HEK293 (cell line): ENCODE measurements around the gene ALDOC.

Experiments used
- CTCF ChIA-PET: fragments of 350-600 bp; formaldehyde crosslinking; extraction: SDS; loops from one replicate; lab custom pipeline; 2021; ENCODE audit warnings: antibody characterized with exemption; lab: Yijun Ruan, JAX
- POLR2A ChIA-PET: fragments of 300-600 bp; formaldehyde crosslinking; extraction: SDS; loops from one replicate; lab custom pipeline; 2020; ENCODE audit warnings: antibody characterized with exemption, inconsistent platforms; lab: Yijun Ruan, JAX
- H3K27ac ChIP-seq: fragments of 200-500 bp; sonication (Bioruptor generic); 2 replicates; pipeline ENCODE4 v1.5.1; 2014; ENCODE audit warnings: low read depth, low read length, control low read depth, inconsistent platforms; ENCODE audit errors: extremely low read depth
- H3K36me3 ChIP-seq, 2 experiments: fragments of 200-500 bp in 1 of 2; sonication (Bioruptor generic) in 1 of 2; 1 replicate in 1 of 2; 2 replicates in 1 of 2; pipeline ENCODE4 v1.5.1; 2014 to 2017; ENCODE audit warnings: inconsistent platforms in 2 of 2, low read length in 2 of 2; ENCODE audit not compliant: control insufficient read depth in 2 of 2, insufficient read depth in 1 of 2
- H3K4me1 ChIP-seq: fragments of 200-500 bp; sonication (Bioruptor generic); 2 replicates; pipeline ENCODE4 v1.5.1; 2014; ENCODE audit warnings: mild to moderate bottlenecking, low read length, inconsistent platforms; ENCODE audit not compliant: control insufficient read depth, insufficient read depth
- H3K4me3 ChIP-seq: 2 replicates; pipeline ENCODE4 v1.5.1; 2011; ENCODE audit warnings: low read depth, mild to moderate bottlenecking, control low read depth, low read length, moderate library complexity
- H3K9me3 ChIP-seq: fragments of 200-500 bp; sonication (Bioruptor generic); 2 replicates; pipeline ENCODE4 v1.5.1; 2014; ENCODE audit warnings: low read depth, low read length, inconsistent platforms; ENCODE audit not compliant: control insufficient read depth, insufficient read depth
- GLI4 ChIP-seq: fragments of 450-650 bp; formaldehyde crosslinking; IDR thresholded peaks from 2 replicates; pipeline ENCODE4 v1.5.1; 2016; ENCODE audit warnings: missing biosample characterization, missing genetic modification characterization
- GLIS1 ChIP-seq: fragments of 450-650 bp; formaldehyde crosslinking; IDR thresholded peaks from 2 replicates; pipeline ENCODE4 v1.5.1; 2016; ENCODE audit warnings: missing biosample characterization, missing genetic modification characterization
- HIC1 ChIP-seq: fragments of 450-650 bp; formaldehyde crosslinking; IDR thresholded peaks from 2 replicates; pipeline ENCODE4 v1.5.1; 2016; ENCODE audit warnings: missing biosample characterization, missing genetic modification characterization
- HOXD13 ChIP-seq: sonication (generic); formaldehyde crosslinking; IDR thresholded peaks from 2 replicates; pipeline ENCODE4 v1.8.0; 2022; ENCODE audit warnings: missing genetic modification reagents, borderline replicate concordance
- PATZ1 ChIP-seq: fragments of 450-650 bp; formaldehyde crosslinking; IDR thresholded peaks from 2 replicates; pipeline ENCODE4 v1.5.1; 2016; ENCODE audit warnings: missing biosample characterization, missing genetic modification characterization
- PRDM4 ChIP-seq: fragments of 450-650 bp; formaldehyde crosslinking; IDR thresholded peaks from 2 replicates; pipeline ENCODE4 v1.5.1; 2017; ENCODE audit warnings: missing biosample characterization, missing genetic modification characterization
- REPIN1 ChIP-seq: fragments of 450-650 bp; formaldehyde crosslinking; IDR thresholded peaks from 2 replicates; pipeline ENCODE4 v1.5.1; 2017; ENCODE audit warnings: missing biosample characterization, missing genetic modification characterization, low read depth
- WT1 ChIP-seq: fragments of 450-650 bp; formaldehyde crosslinking; IDR thresholded peaks from 2 replicates; pipeline ENCODE4 v1.5.1; 2016; ENCODE audit warnings: missing biosample characterization, missing genetic modification characterization
- ZFP41 ChIP-seq: fragments of 450-650 bp; formaldehyde crosslinking; IDR thresholded peaks from 2 replicates; pipeline ENCODE4 v1.5.1; 2016; ENCODE audit warnings: missing biosample characterization, missing genetic modification characterization, borderline replicate concordance
- ZNF175 ChIP-seq: fragments of 450-650 bp; formaldehyde crosslinking; IDR thresholded peaks from 2 replicates; pipeline ENCODE4 v1.5.1; 2016; ENCODE audit warnings: missing biosample characterization, missing genetic modification characterization
- ZNF24 ChIP-seq: fragments of 450-650 bp; formaldehyde crosslinking; IDR thresholded peaks from 2 replicates; pipeline ENCODE4 v1.5.1; 2016; ENCODE audit warnings: missing biosample characterization, missing genetic modification characterization
- ZNF248 ChIP-seq: fragments of 450-650 bp; formaldehyde crosslinking; IDR thresholded peaks from 2 replicates; pipeline ENCODE4 v1.5.1; 2017; ENCODE audit warnings: missing biosample characterization, missing genetic modification characterization
- ZNF302 ChIP-seq: fragments of 450-650 bp; formaldehyde crosslinking; IDR thresholded peaks from 2 replicates; pipeline ENCODE4 v1.5.1; 2016; ENCODE audit warnings: missing biosample characterization, missing genetic modification characterization, low read depth
- ZNF626 ChIP-seq: fragments of 450-650 bp; sonication (Bioruptor Pico); formaldehyde crosslinking; IDR thresholded peaks from 2 replicates; pipeline ENCODE4 v1.5.1; 2018; ENCODE audit warnings: missing biosample characterization, missing genetic modification characterization, inconsistent platforms
- ZNF629 ChIP-seq: fragments of 450-650 bp; formaldehyde crosslinking; IDR thresholded peaks from 2 replicates; pipeline ENCODE4 v1.5.1; 2017; ENCODE audit warnings: missing biosample characterization, missing genetic modification characterization
- ZNF658 ChIP-seq: fragments of 450-650 bp; formaldehyde crosslinking; IDR thresholded peaks from 2 replicates; pipeline ENCODE4; 2016; ENCODE audit warnings: missing biosample characterization, missing genetic modification characterization
- ZNF76 ChIP-seq: fragments of 450-650 bp; formaldehyde crosslinking; IDR thresholded peaks from 2 replicates; pipeline ENCODE4; 2016; ENCODE audit warnings: low read depth, missing biosample characterization, missing genetic modification characterization, borderline replicate concordance

ALDOC gene

GRCh38 chr17:28547096-28547622 lies 29.5 kb downstream of the ALDOC start:
- ChIA-PET CTCF (interaction anchor here (0.6 to 6.8 kb wide), 23 partner anchors 7 to 579 kb away, joined by 3 to 46 read pairs (median 3); partner anchors contain the start of genes PIGS and RSKR), POLR2A (interaction anchor here (0.5 to 8.9 kb wide), 3 partner anchors 24 to 689 kb away, joined by 3 to 68 read pairs (median 5); partner anchors contain the start of genes BLTP2 and PIGS)
- TF ChIP-seq ZNF302 (tag by site-specific recombination) (no peak), ZNF248 (no peak), HIC1 (tag by site-specific recombination) (no peak), GLIS1 (tag by site-specific recombination) (no peak)
- Histone ChIP-seq H3K9me3 (no peaks in the 10 kb centered on the region), H3K4me1 (peaks cover 8% of the 10 kb centered on the region), H3K4me3 (no peak overlapping the region), H3K27ac (no peak overlapping the region), H3K36me3 (peaks cover 5 to 23% of the 10 kb centered on the region in 2 experiments; a peak in 2 of 3 replicates)

- ChIA-PET POLR2A (no interaction called here), CTCF (interaction anchor here (0.6 to 6.8 kb wide), 7 partner anchors 8 to 1363 kb away, joined by 3 to 46 read pairs (median 3); partner anchors contain the start of gene RSKR)
- Histone ChIP-seq H3K36me3 (peaks cover 5 to 23% of the 10 kb centered on the region in 2 experiments; a peak in 2 of 3 replicates), H3K4me1 (peaks cover 5% of the 10 kb centered on the region), H3K4me3 (no peak overlapping the region), H3K27ac (no peak overlapping the region; the same call in 1 of the 2 replicates), H3K9me3 (no peaks in the 10 kb centered on the region)
- TF ChIP-seq ZNF76 (0 out of 2 replicates have a peak, but pooled peaks have one; percentile 46), HOXD13 (CRISPR knock-in tag) (no peak), REPIN1 (no peak), ZNF626 (tag by site-specific recombination) (no peak), PATZ1 (tag by site-specific recombination) (0 out of 2 replicates have a peak, but pooled peaks have one; percentile 22), ZFP41 (tag by site-specific recombination) (no peak), GLI4 (tag by site-specific recombination) (no peak), PRDM4 (tag by site-specific recombination) (no peak), ZNF175 (tag by site-specific recombination) (no peak), ZNF658 (no peak), ZNF629 (tag by site-specific recombination) (no peak), WT1 (no peak), ZNF24 (tag by site-specific recombination) (no peak)
Measured at GRCh38 chr17:28545787-28546415, 30.8 kb downstream of the ALDOC start.
